GM18868 (cell line): ENCODE measurements around the gene VOPP1.
A peak's percentile ranks its signal among the peaks of the same experiment; 100 is the strongest.
"Not testable (repeated sequence)": the region's sequence is repeated elsewhere in the genome, so short reads cannot be mapped to it uniquely, and the experiment has no call there.

Experiments
- ATAC-seq: cut with Tn5 transposase; IDR thresholded peaks from one replicate; pipeline ENCODE4 v1.9.1; 2021; ENCODE audit warnings: mild to moderate bottlenecking, moderate library complexity; ENCODE audit not compliant: unreplicated experiment

VOPP1 gene

GRCh38 chr7:55587687-55588378 lies 15.5 kb upstream of the VOPP1 start:
- no peak for ATAC-seq

- ATAC-seq, result not testable (repeated sequence)
Observed at GRCh38 chr7:55582656-55583055, 10.4 kb upstream of the VOPP1 start.

- ATAC-seq, result no peak
Observed at GRCh38 chr7:55576753-55577152, 4.5 kb upstream of the VOPP1 start.

- no peak for ATAC-seq
Observed at GRCh38 chr7:55575733-55576132, 3.4 kb upstream of the VOPP1 start.

- ATAC-seq, result no peak
Observed at GRCh38 chr7:55575098-55575497, 2.8 kb upstream of the VOPP1 start.

DNA sequence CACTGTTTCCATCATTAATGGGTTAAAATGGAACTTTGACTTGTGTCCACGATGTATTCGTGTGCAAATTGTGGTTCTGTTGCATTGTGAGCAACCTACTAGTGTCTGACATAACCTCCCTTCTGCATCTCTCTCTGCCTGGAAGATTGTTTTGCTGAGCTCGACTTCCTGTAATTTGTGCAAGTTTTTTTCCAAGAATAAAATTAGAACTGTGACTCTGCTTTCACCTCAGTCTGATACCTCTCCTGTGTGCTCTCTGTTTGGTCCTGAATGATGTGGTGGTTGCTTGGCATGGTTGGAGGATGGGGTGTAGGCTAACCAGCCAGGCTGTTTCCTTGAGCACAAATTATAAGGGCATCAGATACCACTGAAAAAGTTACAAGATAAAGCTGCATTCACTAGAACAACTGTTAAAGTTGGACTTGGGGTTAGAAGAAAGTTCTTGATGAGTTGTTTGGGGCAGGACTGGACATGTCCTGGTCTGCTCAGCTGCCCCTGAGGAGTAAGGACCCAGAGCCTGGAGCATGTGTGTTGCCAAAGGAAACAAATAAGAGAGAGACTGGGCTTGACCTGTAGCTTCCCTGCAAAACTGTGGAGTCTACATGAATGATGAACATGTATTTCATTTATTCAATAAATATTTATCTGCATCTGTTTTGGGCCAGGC lies 1.9 kb upstream of the VOPP1 start:
- no peak for ATAC-seq

- no peak for ATAC-seq
Observed at GRCh38 chr7:55573234-55573900, 1.1 kb upstream of the VOPP1 start.

GRCh38 chr7:55571511-55572377 lies 558 bp downstream of the VOPP1 start:
- peak; percentile 9 for ATAC-seq

DNA sequence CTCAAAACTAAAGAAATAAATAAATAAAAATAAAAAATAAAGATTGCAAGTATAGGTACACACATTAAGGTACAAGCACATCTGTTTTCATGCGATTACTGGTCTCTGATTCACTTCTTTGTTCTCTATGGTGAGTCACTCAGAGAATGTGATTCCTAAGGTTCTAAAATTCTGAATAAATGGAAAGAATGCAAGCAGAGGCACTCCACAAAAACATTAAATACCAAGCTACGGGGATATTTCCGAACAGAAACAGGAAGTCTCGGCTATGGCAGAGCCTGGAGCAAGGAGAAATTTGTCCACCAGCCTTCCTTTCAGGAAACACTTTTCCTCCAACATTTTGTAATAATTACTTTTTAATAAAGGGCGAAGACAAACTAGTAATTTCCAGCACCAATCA lies 1.4 kb downstream of the VOPP1 start:
- ATAC-seq, result no peak

- peak; percentile 35 for ATAC-seq
Observed at GRCh38 chr7:55570218-55570873, 2.0 kb downstream of the VOPP1 start.

DNA sequence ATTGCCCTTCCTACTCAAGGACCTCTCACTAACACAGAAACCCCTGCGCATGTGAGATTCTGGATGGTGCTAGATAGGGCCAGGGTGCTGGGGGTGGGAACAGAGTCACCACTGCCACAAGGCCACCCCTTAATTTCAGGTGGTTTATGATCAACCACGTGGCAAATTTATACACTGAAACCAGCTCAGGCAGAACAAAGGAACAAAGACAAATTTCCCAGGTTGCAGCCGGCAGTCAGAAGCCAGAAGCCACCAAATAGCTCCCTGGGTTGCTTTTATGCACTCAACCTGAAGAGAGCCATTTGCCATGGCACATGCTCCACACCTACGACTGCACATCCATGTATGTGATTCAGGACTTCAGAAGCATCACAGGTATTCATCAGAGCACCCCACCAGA lies 2.5 kb downstream of the VOPP1 start:
- peak; percentile 26 for ATAC-seq

DNA sequence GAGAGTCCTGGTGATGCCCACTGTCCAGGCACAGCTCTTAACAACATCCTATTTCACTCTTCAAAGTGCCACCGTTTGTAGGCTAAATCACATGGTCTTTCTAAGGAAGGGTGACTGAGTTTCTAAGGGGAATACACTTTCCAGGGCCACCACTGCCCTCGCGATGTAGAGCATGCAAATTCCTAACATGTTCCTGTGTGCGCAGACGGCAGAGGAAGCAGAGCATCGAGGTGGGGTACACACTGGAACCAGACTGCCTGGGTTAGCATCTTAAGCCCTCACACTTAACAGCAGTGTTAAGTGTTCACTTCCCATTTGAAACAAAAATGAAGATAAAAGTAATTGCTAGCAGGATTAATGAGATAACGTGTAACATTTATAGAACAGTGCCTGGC lies 3.0 kb downstream of the VOPP1 start:
- no peak for ATAC-seq

- no peak for ATAC-seq
Observed at GRCh38 chr7:55568613-55569268, 3.6 kb downstream of the VOPP1 start.

- peak; percentile 20 for ATAC-seq
Observed at GRCh38 chr7:55567571-55567970, 4.7 kb downstream of the VOPP1 start.

DNA sequence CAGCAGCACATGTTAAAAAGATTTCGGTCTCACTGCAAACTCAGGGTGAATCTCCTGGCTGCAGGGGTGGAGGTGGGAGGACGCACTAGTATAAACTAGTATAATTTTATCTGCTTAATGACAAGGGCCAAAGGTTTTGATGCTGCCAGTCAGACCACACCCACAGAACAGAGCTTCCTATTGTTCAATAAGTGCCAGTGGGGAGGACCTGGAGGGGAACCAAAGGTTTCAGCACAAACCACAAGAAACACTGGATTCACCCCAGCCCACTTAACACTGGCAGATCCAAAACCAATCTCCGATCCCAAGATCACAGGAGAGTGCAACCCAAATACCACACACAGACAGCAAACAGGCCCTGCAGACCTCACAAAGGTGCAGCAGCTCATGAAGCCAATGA lies 6.6 kb downstream of the VOPP1 start:
- ATAC-seq, result no peak

- ATAC-seq, result no peak
Observed at GRCh38 chr7:55563596-55564325, 8.5 kb downstream of the VOPP1 start.

DNA sequence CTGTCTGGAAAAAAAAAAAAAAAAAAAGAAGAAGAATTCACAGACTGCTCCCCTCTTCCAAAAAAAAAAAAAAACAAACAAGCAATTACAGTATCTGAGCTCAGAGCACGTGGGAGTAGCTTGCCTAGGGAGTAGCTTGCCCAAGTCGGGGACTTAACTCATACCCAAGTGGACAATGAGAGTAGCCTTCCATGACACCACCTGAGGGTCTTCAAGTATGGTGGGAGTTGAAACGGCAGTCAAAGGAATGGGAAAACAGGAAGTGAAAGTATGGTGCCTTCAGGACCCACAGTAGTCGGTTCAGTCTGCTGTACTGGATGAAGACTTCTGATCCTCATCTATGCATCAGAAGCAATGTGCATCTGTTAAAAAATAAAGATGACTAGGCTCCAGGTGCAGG lies 10.6 kb downstream of the VOPP1 start:
- ATAC-seq, result no peak

DNA sequence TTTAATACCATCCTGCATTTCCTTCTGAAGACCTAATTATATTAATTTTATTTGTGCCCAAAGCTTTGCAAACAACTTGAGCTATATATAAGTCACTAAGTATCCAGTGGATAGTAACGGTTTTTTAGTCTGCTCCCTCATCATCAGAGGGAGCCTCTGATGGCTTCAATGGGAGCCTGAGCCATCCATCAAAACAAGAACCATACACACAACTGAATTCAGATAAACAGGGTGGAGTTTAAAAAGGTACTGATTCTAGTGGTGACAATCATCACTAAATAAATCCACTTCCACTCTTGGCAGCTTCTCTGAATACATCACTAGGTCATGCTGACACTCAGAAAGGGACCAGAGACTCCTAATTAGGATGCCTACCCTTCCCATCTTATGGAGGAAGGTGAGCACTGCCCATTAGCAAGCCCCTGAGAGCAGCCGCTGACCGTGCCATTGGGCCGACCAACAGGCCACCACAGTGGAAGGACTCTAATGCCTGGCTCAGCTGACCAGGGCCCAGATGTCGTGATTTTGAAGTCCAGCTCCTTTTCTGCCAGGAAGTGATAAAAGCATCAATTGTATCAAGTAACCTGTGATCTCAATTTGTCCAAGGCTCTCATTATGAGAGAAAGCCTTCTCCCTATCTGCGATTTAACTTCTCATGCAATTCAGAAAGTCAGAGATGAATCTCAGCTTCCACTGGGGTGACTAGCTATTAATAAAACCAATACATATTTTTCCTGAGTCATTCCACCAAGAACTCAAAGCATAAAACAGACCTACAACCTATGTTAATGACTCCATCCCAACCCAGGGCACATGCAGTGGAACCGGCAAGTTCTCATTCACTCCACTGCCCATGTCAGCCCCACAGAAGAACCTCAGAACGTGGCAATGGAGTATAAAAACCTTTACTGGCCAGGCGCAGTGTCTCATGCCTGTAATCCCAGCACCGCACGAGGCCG lies 13.1 kb downstream of the VOPP1 start:
- no peak for ATAC-seq
